GF-D8 (cell line): ENCODE results near the gene PDE4B.

Experiments used
- DNase-seq: peaks from one replicate; lab custom pipeline; 2025; lab: John Stamatoyannopoulos, UW

Gene PDE4B

GRCh38 chr1:65882076-65882475 lies 89.4 kb downstream of the PDE4B start:
- no peak for DNase-seq

- no peak for DNase-seq
Observed at GRCh38 chr1:65889441-65889840, 96.7 kb downstream of the PDE4B start.

- no peak for DNase-seq
Observed at GRCh38 chr1:65890201-65890843, 97.6 kb downstream of the PDE4B start.

DNA sequence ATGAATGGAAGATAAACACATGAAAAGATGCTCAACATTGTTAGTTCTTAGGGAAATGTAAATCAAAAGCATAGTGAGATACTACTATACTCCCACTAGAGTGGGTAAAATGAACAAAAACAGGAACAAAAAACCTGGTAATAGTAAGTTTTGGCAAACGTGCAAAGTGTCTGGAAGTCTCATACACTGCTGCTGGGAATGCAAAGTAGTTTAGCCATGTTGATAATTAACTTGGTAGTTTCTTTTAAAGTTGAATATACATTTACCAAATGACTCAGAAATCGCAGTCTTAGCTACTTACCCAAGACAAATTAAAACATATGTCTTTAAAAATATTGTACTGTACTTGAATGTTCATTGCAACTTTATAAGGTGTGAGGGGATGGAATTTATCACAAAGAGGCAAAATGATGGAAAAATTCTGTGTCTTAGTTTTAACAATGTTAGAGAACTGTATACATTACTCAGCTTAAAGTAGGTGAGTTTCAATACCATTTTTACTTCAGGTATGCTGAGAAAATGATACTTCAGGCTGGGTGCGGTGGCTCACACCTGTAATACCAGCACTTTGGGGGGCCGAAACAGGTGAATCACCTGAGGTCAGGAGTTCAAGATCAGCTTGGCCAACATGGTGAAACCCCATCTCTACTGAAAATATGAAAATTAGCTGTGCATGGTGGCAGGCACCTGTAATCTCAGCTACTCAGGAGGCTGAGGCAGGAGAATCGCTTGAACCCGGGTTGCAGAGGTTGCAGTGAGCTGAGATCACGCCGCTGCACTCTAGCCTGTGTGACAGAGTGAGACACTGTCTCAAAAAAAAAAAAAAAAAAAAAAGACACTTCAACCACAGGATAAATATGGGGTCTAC lies 102.3 kb downstream of the PDE4B start:
- no peak for DNase-seq

- no peak for DNase-seq
Observed at GRCh38 chr1:65896721-65897120, 104.0 kb downstream of the PDE4B start.

- DNase-seq: no peak
Observed at GRCh38 chr1:65897485-65897884, 104.8 kb downstream of the PDE4B start.

GRCh38 chr1:65904681-65905083 lies 112.0 kb downstream of the PDE4B start:
- no peak for DNase-seq

- no peak for DNase-seq
Observed at GRCh38 chr1:65910432-65910831, 117.7 kb downstream of the PDE4B start.

- no peak for DNase-seq
Observed at GRCh38 chr1:65911679-65912078, 119.0 kb downstream of the PDE4B start.

- DNase-seq: no peak
Observed at GRCh38 chr1:65918564-65918963, 125.9 kb downstream of the PDE4B start.

DNA sequence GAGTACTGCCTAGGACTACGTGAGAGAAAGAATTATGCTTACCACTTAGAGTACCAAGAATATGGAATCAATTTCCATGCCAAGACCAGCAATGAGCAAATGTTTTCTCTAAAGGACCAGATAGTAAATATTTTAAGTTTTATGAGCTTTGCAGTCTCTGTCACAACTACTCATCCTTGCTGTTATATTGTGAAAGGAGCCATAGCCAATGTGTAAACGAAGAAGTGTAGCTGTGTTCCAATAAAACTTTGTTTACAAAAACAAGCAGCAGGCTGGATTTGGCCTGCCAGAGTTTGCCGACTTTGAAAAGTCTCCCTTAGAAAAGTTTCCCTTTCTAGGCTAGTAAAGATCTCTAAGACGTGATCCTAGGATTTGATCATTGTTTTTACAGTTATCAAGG lies 128.8 kb downstream of the PDE4B start:
- no peak for DNase-seq

DNA sequence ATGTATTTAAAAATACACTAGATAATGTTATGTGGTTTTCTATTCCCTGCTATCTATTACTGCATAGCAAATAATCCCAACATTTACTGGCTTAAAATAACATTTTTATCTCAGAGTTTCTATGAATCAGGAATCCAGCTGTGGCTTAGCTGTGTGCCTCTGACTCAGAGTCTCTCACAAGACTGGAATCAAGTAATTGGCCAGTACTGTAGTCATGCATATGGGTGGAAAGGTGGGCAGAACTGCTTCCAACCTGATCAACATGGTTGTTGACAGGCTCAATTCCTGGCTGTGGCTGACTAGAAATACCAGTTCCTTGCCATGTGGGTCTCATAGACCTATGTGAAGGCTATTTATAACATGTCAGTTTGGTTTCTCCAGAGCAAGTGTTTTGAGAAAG lies 131.8 kb downstream of the PDE4B start:
- DNase-seq: no peak

DNA sequence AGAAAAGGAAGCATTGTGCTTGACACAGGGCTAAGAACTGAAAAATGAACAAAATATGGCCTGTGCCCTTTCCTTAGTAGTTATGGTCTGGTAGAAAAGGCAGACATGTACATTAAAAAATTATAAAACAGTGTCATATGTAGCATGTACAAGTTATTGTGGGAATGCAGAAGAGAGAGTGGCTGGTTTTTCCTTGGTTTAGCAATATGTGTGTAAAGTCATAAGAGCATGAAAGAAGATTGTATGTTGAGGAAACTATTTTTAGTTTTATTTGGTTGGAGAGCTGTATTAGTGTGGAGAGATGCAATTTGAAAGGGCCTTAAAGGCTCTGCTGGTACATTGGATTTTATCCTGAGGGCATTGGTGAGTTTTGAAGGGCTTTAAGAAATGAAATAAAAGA lies 145.8 kb downstream of the PDE4B start:
- no peak for DNase-seq

- DNase-seq: no peak
Observed at GRCh38 chr1:65939191-65939590, 146.5 kb downstream of the PDE4B start.

- DNase-seq: no peak
Observed at GRCh38 chr1:65939636-65940035, 146.9 kb downstream of the PDE4B start.

DNA sequence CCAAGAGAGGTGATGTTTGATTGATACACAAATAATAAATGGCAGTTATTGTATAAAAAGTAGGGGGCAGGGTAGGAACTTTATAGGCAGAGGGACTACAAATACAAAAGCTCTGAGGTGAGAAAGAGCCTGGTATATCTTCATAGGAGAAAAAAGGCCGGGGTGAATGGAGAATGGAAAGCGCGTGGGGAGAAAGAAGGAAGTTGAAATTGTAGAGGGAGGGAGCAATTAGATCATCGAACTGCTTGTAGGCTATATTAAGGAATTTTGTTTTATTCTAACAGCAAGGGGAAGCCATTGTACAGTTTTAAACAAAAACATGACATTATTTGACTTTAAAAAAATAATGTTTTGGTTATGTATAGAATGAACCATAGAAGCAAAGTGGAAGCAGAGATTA lies 147.4 kb downstream of the PDE4B start:
- no peak for DNase-seq

- no peak for DNase-seq
Observed at GRCh38 chr1:65942476-65942875, 149.8 kb downstream of the PDE4B start.

- DNase-seq: no peak
Observed at GRCh38 chr1:65946376-65946775, 153.7 kb downstream of the PDE4B start.

- DNase-seq: no peak
Observed at GRCh38 chr1:65946960-65947359, 154.3 kb downstream of the PDE4B start.

DNA sequence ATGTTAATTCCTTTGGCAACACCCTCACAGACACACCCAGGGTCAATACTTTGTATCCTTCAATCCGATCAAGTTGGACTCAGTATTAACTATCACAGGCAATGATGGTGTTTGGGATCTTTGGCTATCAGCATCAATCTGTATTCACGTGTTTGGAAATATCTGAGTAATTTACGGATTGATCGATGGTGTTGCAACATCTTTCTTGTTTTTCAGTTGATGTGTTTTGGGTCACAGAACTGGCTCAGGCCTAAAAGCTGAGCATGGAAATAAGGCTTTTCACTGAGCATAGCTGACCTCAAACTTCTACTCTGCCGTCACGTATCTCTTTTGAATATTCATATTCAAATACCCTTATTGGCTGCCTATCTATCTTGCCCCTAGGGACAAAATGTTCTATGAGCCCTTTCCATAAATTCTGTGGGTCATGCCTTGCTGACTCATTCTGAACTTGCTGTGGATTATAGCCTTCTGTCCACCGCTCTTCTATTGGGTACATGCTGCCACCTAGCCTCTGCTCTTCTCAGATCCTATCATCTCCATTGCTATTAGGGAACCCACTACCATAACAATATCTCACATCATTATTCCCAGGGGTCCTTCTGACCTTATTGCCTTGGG lies 156.0 kb downstream of the PDE4B start:
- DNase-seq: no peak

- no peak for DNase-seq
Observed at GRCh38 chr1:65949230-65949626, 156.5 kb downstream of the PDE4B start.

- no peak for DNase-seq
Observed at GRCh38 chr1:65949933-65950332, 157.2 kb downstream of the PDE4B start.

DNA sequence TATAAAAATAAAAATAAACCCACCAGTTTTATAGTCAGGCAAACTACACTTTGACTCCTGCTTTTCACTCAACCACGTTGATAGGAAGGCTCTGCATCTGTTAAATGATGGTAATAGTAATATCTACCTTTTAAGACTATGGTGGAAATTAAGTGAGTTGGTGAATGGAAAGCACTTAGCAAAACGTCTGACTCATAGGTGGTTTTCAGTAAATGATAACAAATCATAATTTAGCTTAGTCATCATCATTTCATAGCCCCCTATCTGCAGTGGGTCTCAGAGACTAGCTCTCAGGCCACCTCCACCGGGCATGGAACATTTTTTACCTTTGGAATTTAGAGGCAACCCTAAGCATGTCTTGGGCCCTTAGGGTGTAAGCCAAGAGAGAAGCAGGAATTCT lies 160.0 kb downstream of the PDE4B start:
- DNase-seq: no peak
